ENCODE results near the gene C10orf71.

C10orf71 gene

DNA sequence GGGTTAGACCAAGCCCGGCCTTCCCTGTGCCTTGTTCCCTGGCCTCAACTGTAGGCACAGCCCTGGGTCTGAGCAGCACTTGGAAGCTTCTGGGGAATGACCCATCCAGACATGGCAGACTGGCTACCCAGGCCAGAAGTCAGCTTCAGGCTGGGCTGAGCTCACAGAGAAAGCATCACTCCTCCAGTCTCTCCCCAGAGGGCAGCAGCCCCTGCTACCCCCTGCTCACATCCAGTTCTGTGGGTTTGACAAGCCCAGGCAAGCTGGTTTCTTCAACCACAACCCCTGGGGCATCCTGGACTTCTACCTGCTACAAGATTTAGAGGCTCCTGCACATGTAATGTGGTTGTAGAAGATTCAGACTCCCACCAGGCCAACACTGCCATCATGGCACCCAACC, 9.0 kb downstream of the C10orf71 start:
- Histone ChIP-seq H3K27me3 (ENCODE audit: control insufficient read depth in 1 of 2, insufficient read depth in 2 of 2, low read length in 2 of 2) (peaks cover 0 to 11% of the 10 kb centered on the region in 2 donors), H3K9ac (ENCODE audit: low read length in 2 of 2) (no peak overlapping the region), H3K27ac (ENCODE audit: low read length) (no peak overlapping the region), H3K4me3 (ENCODE audit: low read length in 2 of 2) (no peak overlapping the region), H3K36me3 (ENCODE audit: control insufficient read depth in 2 of 2, insufficient read depth in 2 of 2, low read length in 2 of 2) (no peaks in the 10 kb centered on the region), H3K4me1 (ENCODE audit: control insufficient read depth, insufficient read depth, low read length) (no peaks in the 10 kb centered on the region), H3K9me3 (ENCODE audit: control insufficient read depth in 2 of 2, low read length in 2 of 2) (peaks cover 2 to 3% of the 10 kb centered on the region in 2 donors)

- H3K4me1 ChIP-seq (ENCODE audit: control insufficient read depth, insufficient read depth, low read length): no peaks in the 10 kb centered on the region
- H3K9ac ChIP-seq (ENCODE audit: low read length in 2 of 2): no peak overlapping the region
- H3K4me3 ChIP-seq (ENCODE audit: low read length in 2 of 2): no peak overlapping the region
- peaks cover 0 to 9% of the 10 kb centered on the region in 2 donors for H3K27me3 ChIP-seq (ENCODE audit: control insufficient read depth in 1 of 2, insufficient read depth in 2 of 2, low read length in 2 of 2)
- peaks cover 2 to 3% of the 10 kb centered on the region in 2 donors for H3K9me3 ChIP-seq (ENCODE audit: control insufficient read depth in 2 of 2, low read length in 2 of 2)
- no peaks in the 10 kb centered on the region for H3K36me3 ChIP-seq (ENCODE audit: control insufficient read depth in 2 of 2, insufficient read depth in 2 of 2, low read length in 2 of 2)
- no peak overlapping the region for H3K27ac ChIP-seq (ENCODE audit: low read length)
Measured at GRCh38 chr10:49308881-49309280, 9.9 kb downstream of the C10orf71 start.

DNA sequence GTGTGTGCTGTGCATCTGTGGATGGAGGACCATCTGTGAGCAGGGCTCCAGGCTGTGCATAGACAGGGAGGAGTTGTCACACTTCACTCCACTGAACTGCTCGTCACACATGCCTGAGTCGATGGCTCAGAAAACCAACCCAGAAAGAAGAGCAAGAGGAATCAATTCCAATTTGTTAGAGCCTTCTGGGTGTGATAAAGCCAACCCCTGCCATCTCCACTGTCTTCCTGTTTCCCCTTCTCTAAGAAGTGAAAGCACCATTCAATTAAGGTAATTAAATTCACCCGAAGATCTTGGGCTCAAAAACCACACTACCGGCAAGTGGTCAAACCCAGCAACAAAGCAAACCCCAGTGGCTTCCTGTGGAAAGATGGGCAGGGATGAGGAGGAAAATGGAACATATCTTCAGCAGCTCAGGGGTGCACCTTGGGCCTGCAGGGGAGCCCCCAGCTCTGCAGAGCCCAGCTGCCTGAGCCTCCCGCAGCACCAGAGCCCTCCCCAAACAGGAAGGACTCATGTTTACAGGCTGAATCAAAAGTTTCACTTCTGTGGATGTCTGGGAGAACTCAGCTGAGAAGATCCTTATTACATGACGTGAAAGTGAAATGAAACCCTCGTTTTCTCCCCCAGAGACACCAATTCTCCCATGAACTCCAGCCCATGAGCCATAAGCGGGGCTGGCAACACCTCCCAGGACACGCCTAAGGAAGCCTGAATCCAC, 10.9 kb downstream of the C10orf71 start:
- no peak overlapping the region for H3K27ac ChIP-seq (ENCODE audit: low read length)
- peaks cover 0 to 5% of the 10 kb centered on the region in 2 donors for H3K27me3 ChIP-seq (ENCODE audit: control insufficient read depth in 1 of 2, insufficient read depth in 2 of 2, low read length in 2 of 2)
- H3K4me3 ChIP-seq (ENCODE audit: low read length in 2 of 2): no peak overlapping the region
- no peak overlapping the region for H3K9ac ChIP-seq (ENCODE audit: low read length in 2 of 2)
- H3K4me1 ChIP-seq (ENCODE audit: control insufficient read depth, insufficient read depth, low read length): no peaks in the 10 kb centered on the region
- no peaks in the 10 kb centered on the region for H3K36me3 ChIP-seq (ENCODE audit: control insufficient read depth in 2 of 2, insufficient read depth in 2 of 2, low read length in 2 of 2)
- peaks cover 2 to 3% of the 10 kb centered on the region in 2 donors for H3K9me3 ChIP-seq (ENCODE audit: control insufficient read depth in 2 of 2, low read length in 2 of 2)

- H3K4me1 ChIP-seq (ENCODE audit: control insufficient read depth, insufficient read depth, low read length): no peaks in the 10 kb centered on the region
- no peaks in the 10 kb centered on the region for H3K36me3 ChIP-seq (ENCODE audit: control insufficient read depth in 2 of 2, insufficient read depth in 2 of 2, low read length in 2 of 2)
- H3K4me3 ChIP-seq (ENCODE audit: low read length in 2 of 2): no peak overlapping the region
- peaks cover 2 to 3% of the 10 kb centered on the region in 2 donors for H3K9me3 ChIP-seq (ENCODE audit: control insufficient read depth in 2 of 2, low read length in 2 of 2)
- no peak overlapping the region for H3K27ac ChIP-seq (ENCODE audit: low read length)
- H3K9ac ChIP-seq (ENCODE audit: low read length in 2 of 2): no peak overlapping the region
- peaks cover 0 to 5% of the 10 kb centered on the region in 2 donors for H3K27me3 ChIP-seq (ENCODE audit: control insufficient read depth in 1 of 2, insufficient read depth in 2 of 2, low read length in 2 of 2)
Measured at GRCh38 chr10:49310460-49310859, 11.5 kb downstream of the C10orf71 start.

DNA sequence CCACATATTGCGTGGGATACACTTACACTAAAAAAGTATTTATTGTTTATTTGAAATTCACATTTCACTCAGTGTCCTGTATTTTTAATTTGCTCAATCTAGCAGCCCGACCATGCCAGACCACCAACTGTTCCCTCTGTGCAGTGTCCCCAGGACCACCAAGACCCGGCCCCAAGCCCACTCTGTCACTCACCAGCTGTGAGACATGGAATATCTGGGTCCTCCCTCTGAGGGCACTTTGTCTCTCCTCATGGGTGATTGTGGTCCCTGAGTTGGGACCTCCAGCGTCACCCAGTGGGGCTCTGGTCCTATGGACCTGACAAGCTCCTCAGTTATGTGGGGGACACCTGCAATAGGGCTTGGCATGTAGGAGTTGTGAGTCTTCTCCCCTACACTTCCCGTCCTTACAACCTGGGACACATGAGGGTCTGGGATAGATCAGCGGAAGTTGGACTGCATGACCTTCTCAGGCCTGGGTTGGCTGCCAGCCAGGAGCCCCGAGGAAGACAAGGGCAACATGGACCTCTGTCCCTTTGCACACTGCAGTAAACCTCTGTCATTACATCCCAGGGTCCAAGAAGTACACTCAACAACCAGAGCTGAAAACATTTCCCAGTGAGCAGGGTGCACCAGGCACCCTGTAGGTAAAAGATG, 12.1 kb downstream of the C10orf71 start:
- H3K9ac ChIP-seq (ENCODE audit: low read length in 2 of 2): no peak overlapping the region
- H3K27ac ChIP-seq (ENCODE audit: low read length): no peak overlapping the region
- no peaks in the 10 kb centered on the region for H3K4me1 ChIP-seq (ENCODE audit: control insufficient read depth, insufficient read depth, low read length)
- H3K9me3 ChIP-seq (ENCODE audit: control insufficient read depth in 2 of 2, low read length in 2 of 2): peaks cover 2 to 3% of the 10 kb centered on the region in 2 donors
- H3K36me3 ChIP-seq (ENCODE audit: control insufficient read depth in 2 of 2, insufficient read depth in 2 of 2, low read length in 2 of 2): no peaks in the 10 kb centered on the region
- no peak overlapping the region for H3K4me3 ChIP-seq (ENCODE audit: low read length in 2 of 2)
- peaks cover 0 to 5% of the 10 kb centered on the region in 2 donors for H3K27me3 ChIP-seq (ENCODE audit: control insufficient read depth in 1 of 2, insufficient read depth in 2 of 2, low read length in 2 of 2)

- peaks cover 0 to 5% of the 10 kb centered on the region in 2 donors for H3K27me3 ChIP-seq (ENCODE audit: control insufficient read depth in 1 of 2, insufficient read depth in 2 of 2, low read length in 2 of 2)
- no peaks in the 10 kb centered on the region for H3K4me1 ChIP-seq (ENCODE audit: control insufficient read depth, insufficient read depth, low read length)
- H3K27ac ChIP-seq (ENCODE audit: low read length): no peak overlapping the region
- no peaks in the 10 kb centered on the region for H3K36me3 ChIP-seq (ENCODE audit: control insufficient read depth in 2 of 2, insufficient read depth in 2 of 2, low read length in 2 of 2)
- H3K4me3 ChIP-seq (ENCODE audit: low read length in 2 of 2): no peak overlapping the region
- H3K9ac ChIP-seq (ENCODE audit: low read length in 2 of 2): no peak overlapping the region
- H3K9me3 ChIP-seq (ENCODE audit: control insufficient read depth in 2 of 2, low read length in 2 of 2): peaks cover 2 to 3% of the 10 kb centered on the region in 2 donors
Measured at GRCh38 chr10:49311555-49312236, 12.7 kb downstream of the C10orf71 start.

DNA sequence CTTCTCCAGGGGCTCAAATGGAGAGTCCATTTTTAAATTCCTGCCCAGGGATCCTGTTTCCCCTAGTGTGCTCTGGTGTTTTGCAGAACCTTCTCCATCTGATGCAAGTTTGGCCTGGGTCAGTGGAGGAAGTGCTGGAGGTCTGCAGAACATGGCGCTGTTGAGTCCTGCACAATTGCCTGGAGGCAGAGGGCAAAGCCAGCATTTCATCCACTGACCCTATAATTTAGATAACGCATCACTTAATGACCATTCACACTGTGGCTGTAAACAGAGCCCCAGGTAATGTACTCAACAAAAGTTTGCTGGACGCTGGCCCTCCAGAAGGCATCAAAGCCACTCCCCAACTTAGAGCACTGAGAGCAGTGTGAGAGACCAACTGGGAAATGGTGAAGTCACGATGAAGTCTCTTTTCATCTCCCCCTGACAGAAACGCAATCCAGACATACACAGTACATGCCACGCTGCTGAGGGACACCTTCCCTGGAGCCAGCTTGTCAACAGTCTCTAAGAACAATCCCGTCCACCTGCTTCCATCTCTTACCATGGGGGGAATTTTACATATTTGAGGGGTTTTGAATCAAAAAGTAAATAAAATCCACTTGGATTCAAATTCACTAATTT, 13.4 kb downstream of the C10orf71 start:
- peaks cover 0 to 5% of the 10 kb centered on the region in 2 donors for H3K27me3 ChIP-seq (ENCODE audit: control insufficient read depth in 1 of 2, insufficient read depth in 2 of 2, low read length in 2 of 2)
- no peaks in the 10 kb centered on the region for H3K4me1 ChIP-seq (ENCODE audit: control insufficient read depth, insufficient read depth, low read length)
- H3K9me3 ChIP-seq (ENCODE audit: control insufficient read depth in 2 of 2, low read length in 2 of 2): peaks cover 2 to 3% of the 10 kb centered on the region in 2 donors
- H3K9ac ChIP-seq (ENCODE audit: low read length in 2 of 2): no peak overlapping the region
- no peak overlapping the region for H3K27ac ChIP-seq (ENCODE audit: low read length)
- H3K4me3 ChIP-seq (ENCODE audit: low read length in 2 of 2): no peak overlapping the region
- H3K36me3 ChIP-seq (ENCODE audit: control insufficient read depth in 2 of 2, insufficient read depth in 2 of 2, low read length in 2 of 2): no peaks in the 10 kb centered on the region

- Histone ChIP-seq H3K9ac (ENCODE audit: low read length in 2 of 2) (no peak overlapping the region), H3K27ac (ENCODE audit: low read length) (no peak overlapping the region), H3K4me3 (ENCODE audit: low read length in 2 of 2) (no peak overlapping the region), H3K36me3 (ENCODE audit: control insufficient read depth in 2 of 2, insufficient read depth in 2 of 2, low read length in 2 of 2) (no peaks in the 10 kb centered on the region), H3K4me1 (ENCODE audit: control insufficient read depth, insufficient read depth, low read length) (no peaks in the 10 kb centered on the region), H3K27me3 (ENCODE audit: control insufficient read depth in 1 of 2, insufficient read depth in 2 of 2, low read length in 2 of 2) (peaks cover 0 to 8% of the 10 kb centered on the region in 2 donors), H3K9me3 (ENCODE audit: control insufficient read depth in 2 of 2, low read length in 2 of 2) (peaks cover 2 to 3% of the 10 kb centered on the region in 2 donors)
Measured at GRCh38 chr10:49313501-49314070, 14.6 kb downstream of the C10orf71 start.

DNA sequence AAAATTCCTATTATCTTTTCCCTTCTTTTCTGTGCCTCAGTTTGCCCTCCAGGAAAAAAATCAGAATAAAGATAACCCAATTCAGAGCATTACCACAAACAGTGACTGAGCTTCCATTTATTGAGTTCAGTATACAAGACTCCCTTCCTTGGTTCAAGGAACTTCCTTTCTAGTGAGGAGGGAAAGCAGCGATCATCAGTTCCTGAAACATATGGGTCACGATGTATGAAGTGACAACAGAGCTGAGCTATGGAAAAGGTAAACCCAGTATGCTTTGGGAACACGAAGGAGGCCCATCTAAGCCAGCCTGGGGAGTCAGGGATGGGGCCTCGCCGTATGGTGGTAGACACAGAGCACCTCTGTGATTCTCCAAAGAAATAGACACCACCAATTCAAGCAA, 15.8 kb downstream of the C10orf71 start:
- no peak overlapping the region for H3K4me3 ChIP-seq (ENCODE audit: low read length in 2 of 2)
- no peaks in the 10 kb centered on the region for H3K4me1 ChIP-seq (ENCODE audit: control insufficient read depth, insufficient read depth, low read length)
- no peak overlapping the region for H3K27ac ChIP-seq (ENCODE audit: low read length)
- H3K9me3 ChIP-seq (ENCODE audit: control insufficient read depth in 2 of 2, low read length in 2 of 2): no peaks in the 10 kb centered on the region
- H3K27me3 ChIP-seq (ENCODE audit: control insufficient read depth in 1 of 2, insufficient read depth in 2 of 2, low read length in 2 of 2): peaks cover 0 to 8% of the 10 kb centered on the region in 2 donors
- H3K36me3 ChIP-seq (ENCODE audit: control insufficient read depth in 2 of 2, insufficient read depth in 2 of 2, low read length in 2 of 2): no peaks in the 10 kb centered on the region
- H3K9ac ChIP-seq (ENCODE audit: low read length in 2 of 2): no peak overlapping the region

DNA sequence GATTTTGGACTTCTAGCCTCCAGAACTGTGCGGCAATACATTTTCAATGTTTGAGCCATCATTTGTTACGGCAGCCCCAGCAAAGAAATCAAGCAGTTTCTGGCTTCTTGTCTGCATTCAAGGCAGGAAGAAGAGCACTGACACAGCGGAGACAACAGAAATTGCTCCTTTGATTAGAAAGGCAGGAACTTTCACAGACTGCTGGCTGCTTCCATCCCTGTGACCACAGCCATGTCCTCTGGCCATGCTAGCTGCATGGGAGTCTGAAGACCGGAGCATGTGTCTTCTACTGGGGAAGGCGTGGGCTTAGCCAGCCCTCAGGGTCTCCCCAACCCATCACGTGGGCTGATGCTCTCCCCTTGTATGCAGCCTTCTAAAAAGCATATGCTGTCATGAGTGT, 19.1 kb downstream of the C10orf71 start:
- Histone ChIP-seq H3K27ac (ENCODE audit: low read length) (no peak overlapping the region), H3K36me3 (ENCODE audit: control insufficient read depth in 2 of 2, insufficient read depth in 2 of 2, low read length in 2 of 2) (no peaks in the 10 kb centered on the region), H3K4me3 (ENCODE audit: low read length in 2 of 2) (no peak overlapping the region), H3K9me3 (ENCODE audit: control insufficient read depth in 2 of 2, low read length in 2 of 2) (no peaks in the 10 kb centered on the region), H3K27me3 (ENCODE audit: control insufficient read depth in 1 of 2, insufficient read depth in 2 of 2, low read length in 2 of 2) (peaks cover 0 to 3% of the 10 kb centered on the region in 2 donors), H3K4me1 (ENCODE audit: control insufficient read depth, insufficient read depth, low read length) (no peaks in the 10 kb centered on the region), H3K9ac (ENCODE audit: low read length in 2 of 2) (no peak overlapping the region)

All from stomach smooth muscle (tissue), 2 donors.